Measurements from ENCODE around the gene CDYL.

- TF ChIP-seq CTCF (IDR thresholded peaks at IDR 0.05 in 8 of 11, conservative IDR thresholded peaks at IDR 0.05 in 3 of 11) (no peak), POLR2A (IDR thresholded peaks at IDR 0.05) (no peak)
Observed at GRCh38 chr6:4986999-4987398, 210.8 kb downstream of the CDYL start.
